HG03378 (cell line): ENCODE data around the gene SLC5A1.
"Not testable (repeated sequence)": the region's sequence is repeated elsewhere in the genome, so short reads cannot be mapped to it uniquely, and the experiment has no call there.

Experiments
- ATAC-seq: cut with Tn5 transposase; IDR thresholded peaks from one replicate; pipeline ENCODE4 v1.9.1; 2021; ENCODE audit warnings: mild to moderate bottlenecking, moderate library complexity; ENCODE audit not compliant: unreplicated experiment

Gene SLC5A1

DNA sequence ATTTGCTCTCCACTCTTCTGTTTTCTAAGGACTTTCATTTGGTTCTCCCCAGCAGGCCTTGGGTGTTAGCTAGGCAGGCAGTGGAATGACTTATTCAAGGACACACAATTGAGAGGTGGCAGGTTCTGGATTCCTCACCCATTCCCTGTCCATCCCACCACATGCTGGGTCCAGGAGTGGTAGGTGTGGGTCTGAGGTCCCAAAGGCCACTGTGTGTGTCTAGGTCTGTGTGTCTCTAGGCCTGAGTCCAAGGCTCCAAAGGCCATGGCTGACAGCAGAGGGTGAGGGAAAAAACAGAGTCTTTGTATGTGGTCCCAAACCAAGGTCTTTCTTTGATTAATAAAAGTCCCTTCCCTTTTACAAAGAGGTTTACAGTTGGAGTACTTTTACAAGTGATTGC is 40.8 kb downstream of the SLC5A1 start:
- no peak for ATAC-seq

DNA sequence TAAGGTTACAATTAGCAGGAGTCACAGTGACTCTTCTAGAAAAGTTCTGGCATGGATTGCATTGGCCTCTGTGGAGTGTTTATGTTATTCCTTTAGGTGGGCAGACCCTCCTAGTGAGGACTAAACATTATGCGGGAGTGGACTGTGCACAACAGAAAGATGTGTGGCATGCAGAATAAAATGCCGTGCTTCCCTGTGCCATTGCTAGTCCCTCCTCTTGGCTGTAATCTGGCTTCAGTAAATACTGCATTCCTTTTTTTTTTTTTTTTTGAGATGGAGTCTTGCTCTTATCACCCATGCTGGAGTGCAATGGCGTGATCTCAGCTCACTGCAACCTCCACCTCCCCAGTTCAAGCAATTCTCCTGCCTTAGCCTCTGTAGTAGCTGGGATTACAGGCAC is 45.0 kb downstream of the SLC5A1 start:
- ATAC-seq, result no peak

DNA sequence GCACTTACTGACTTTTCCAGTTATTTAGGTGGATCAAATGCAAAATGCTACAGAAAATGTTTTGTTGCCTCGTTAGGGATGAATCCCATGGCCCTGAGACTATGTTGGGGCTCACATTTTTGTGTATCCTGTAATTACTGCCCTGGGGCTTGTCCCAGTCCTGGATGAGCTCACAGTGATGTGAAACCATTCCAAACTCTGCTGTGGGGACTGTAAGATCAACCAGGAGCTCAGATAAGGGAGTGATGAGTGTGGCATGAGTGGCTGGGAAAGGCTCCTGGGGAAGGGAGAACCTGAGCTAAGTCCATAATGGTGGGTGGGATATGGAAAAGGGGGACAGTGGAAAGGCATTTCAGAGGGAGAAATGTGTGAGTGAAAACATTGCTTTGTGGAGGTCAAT is 54.0 kb downstream of the SLC5A1 start:
- ATAC-seq, result no peak

DNA sequence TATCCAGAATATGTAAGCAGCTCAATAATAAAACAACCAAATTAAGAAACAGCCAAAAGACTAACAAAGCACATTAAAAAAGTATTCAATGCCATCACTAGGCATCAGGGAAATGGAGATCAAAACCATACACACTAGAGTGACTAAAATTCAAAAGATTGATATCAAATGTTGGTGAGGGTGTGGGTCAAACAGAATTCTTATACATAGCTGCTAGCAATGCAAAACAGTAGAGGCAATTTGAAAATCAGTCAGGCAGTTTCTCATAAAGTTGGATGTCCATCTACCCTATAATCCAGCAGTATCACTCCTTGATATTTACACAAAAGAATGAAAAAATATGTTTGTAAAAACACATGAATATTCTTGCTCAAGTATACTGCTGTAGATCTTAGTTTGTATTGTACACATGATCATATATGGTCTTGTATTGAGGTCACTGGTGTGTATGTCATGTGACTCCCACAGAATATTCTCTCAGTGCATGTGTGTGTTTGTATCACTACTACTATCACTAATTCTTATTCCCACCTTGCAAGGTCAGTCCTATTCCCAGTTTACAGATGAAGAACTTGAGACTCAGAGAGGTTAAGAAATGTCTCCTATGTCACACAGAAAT is 54.9 kb downstream of the SLC5A1 start:
- ATAC-seq, result no peak

DNA sequence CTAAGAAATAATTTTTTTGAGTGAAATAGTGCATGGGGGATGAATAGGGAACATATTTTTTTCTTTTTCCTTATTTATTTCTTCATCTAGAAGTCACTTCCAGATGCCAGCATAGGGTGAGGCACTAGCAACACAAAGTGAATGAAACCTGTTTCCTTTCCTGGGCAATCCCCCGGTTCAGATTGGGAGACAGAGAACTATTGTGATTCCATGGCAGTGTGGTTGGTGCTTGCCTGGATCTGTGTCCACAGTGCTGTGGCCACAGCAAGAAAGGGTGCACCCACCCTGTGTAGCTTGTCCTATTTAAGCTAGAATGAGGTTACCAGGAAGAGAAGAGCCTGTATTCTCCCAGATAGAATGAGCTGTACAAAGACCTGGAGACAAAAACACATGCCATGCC is 57.6 kb downstream of the SLC5A1 start:
- ATAC-seq, result no peak

DNA sequence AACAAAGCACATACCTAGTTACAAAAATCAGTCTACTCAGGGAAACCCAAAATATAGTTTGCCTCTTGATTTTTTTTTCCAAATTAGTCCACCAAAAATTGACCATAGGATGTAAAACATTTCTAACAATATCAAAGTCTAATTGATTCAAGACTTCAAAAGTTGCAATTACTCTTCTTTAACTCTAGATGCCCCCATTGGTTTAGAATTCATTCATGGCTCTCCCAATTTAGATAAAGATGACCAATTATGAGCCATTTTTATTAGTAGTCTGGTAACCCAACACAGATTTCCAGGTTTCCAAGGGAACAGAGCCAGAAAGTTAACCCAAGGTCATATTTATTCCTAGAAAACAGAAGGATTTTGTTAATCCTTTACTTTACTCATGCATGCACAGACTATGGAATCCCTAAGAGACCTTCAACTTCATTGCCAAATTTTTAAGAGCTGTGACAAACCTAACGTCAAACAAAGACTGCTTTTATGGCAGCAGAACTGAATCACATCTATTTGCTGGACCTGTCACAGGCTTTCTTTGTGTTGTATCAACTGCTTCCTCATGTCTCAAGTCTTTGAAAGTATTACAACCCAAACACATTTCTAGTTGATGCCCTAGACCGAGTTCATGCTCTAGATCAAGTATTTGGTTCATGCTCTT is 60.7 kb downstream of the SLC5A1 start:
- ATAC-seq, result no peak

DNA sequence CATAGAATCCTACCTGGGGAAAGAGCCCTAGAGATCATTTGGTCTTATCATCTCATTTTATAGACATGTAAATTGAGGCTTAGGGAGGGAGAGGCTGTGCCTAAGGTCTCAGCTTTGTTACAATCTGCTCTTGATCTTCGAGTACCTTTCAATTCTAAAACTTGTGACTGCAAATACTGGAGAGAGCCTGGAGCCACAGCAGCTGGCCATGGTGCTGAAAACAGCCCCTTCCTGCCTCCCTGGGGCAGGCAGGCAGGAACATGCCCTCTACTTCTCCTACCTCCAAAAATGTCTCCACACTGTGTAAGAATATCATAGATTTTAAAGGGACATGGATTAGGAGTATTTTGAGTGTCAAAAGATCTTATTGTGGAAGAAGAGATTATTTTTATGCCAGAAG is 63.9 kb downstream of the SLC5A1 start:
- ATAC-seq, result no peak

DNA sequence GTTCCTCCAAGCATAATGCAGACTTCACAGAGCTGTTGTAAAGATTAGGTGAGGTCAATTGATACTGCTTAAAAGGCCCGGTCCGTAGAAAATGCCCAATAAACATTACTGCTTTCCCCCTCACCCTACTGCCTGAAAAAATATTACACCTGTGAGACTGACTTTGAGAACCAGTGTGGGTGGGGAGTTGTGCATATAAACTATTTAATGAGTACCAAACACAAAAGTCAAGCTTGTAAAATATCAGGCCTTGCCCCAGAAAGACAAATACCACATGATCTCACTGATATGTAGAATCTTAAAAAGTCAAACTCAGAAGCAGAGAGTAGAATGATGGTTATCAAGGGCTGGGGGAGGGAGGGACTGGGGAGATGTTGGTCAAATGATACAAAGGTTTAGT is 69.3 kb downstream of the SLC5A1 start:
- ATAC-seq, result no peak

DNA sequence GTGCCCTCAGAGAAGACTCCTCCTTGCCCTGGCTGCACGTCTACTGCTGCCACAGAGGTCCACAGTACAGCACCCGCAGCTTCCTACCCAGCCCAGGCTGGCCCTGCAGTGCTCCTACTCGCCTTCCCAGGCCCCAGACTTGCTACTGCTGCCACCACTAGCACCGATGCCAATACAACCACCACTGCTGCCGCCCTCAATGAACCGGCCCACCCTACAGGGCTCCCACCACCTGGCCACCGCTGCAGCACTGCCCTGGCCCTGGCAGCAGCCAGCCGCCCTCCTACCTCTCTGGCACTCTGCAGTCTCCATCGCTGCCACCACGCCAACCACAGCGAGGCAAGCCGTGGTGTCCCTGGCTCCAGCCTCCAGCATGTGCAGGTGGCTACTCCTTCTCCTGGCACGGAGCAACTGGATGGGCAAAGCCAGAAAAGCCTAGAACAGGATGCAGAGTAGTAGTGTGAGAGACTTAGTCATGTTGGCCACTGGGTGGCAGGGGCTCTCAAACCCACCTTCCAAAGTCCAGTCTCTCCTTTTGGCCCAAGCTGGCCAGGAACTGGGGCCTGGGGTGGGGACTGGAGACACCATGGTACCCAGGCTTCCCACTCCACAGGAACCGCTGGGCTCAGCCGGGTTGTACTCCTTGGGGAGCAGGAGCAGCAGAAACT is 76.6 kb downstream of the SLC5A1 start:
- ATAC-seq, result no peak

DNA sequence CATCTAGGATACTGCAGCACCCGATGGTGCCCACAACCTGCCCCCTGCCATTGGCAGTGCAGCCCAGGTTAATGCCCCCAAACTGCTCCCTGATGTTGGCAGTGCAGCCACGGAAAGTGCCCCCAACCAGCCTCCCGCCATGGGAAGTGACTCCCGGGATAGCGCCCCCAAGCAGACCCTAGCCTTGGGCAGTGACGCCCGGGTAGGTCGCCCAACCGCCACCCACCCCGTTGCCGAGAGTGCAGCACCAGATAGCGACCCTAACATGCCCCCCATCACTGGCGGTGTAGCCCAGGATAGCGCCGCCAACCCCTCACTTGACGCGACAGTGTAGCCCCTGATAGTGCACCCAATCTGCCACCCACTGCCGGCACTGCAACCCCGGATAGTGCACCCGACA is 77.5 kb downstream of the SLC5A1 start:
- no peak for ATAC-seq

DNA sequence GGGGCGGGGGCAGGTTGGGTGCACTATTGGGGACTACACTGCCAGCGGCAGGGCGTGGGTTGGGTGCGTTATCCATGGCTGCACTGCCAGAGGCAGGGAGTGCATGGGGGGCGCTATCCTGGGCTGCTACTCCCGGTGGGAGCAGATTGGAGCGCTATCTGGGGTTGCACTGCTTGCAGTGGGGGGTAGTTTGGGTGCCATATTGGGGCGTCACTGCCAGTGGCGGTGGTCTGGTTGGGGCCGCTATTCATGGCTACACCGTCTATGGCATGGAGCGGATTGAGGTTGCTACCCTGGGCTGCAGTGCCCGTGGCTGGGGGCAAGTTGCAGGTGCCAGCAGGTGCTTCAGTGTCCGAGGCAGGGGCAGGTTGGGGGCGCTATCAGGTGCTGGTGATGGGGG is 79.8 kb downstream of the SLC5A1 start:
- no peak for ATAC-seq

DNA sequence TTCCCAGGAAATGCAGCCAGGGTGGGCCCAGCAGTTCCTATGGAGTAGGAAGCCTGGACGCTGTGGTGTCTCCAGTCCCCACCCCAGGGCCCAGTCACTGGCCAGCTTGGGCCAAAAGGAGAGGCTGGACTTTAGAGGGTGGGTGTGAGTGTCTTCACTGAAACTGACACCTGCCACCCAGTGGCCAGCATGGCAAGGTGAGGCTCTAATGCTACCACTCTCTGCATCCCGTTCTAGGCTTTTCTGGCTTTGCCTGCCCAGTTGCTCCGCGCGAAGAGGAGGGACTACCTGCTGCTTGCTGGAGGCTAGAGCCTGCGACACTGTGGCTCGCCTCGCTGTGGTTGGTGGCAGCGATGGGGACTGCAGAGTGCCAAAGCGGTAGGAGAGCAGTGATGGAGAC is 80.6 kb downstream of the SLC5A1 start:
- ATAC-seq, result no peak

DNA sequence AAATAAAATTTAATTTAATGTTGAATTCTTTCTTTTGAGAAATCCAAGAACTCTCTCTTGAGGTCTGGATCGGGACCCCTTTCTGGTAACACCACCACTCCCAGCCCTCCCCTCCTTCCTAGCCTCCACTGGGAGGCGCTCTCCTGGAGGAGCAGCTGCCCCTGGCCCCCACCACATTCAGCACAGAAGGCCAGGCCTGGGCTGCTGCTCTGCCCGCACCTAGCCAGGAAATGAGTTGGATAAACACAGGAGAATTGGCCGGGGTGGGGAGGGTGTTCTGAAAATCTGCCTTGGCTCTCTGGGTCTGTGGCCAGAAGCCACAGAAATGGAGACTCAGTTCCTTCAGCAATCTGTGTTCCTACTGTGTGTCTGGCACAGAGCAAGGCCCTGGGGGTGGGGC is 84.8 kb downstream of the SLC5A1 start:
- no peak for ATAC-seq

DNA sequence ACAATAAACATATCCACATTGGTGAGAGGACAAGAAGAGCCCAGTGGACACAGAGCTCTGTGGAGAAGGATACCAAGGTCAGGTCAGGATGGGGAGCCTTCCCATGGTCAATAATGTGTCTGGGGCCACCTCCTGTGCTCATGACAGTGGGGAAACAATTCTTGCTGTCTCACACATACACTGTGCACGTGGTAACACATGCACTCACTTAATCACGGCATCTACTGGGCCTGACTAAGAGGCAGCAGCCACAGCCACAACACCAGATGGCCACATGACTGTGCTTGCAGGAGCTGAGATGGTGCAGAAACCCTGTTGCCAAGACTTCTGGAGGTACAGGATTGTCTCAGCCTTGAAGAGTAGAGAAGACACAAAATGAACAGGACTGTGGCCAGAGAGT is 87.4 kb downstream of the SLC5A1 start:
- ATAC-seq, result no peak

DNA sequence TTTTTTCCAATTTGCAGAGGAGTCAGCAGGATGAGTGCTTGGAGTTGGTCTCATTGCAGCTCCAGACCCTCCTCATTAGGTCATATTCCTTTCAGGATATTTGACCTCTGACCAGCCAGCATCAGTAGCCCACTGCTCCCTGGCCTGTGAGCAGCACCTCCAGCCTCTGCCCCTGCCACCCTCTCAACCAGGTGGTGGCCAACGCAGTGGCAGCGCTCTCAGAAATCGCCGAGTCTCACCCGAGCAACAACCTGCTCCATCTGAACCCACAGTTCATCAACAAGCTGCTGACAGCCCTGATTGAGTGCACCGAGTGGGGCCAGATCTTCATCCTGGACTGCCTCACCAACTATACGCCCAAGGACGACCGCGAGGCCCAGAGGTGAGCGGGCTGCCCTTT is 89.1 kb downstream of the SLC5A1 start:
- no peak for ATAC-seq

DNA sequence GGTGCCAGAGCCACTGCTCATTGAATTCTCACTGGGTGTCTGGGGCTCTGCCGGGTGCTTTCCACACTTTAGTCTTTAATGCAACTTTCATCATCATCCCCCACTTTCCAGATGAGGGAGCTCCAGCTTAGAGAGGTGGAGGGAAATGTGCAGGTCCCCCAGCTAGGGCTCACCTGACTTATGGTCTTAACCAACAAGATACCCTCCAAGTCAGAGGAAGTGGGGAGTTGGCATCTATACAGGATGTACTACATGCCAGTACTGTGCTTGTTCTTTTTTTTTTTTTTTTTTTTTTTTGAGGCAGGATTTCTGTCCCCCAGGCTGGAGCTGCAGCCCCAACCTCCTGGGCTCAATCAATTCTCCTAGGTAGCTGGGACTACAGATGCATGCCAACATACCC is 89.7 kb downstream of the SLC5A1 start:
- ATAC-seq, result no peak

DNA sequence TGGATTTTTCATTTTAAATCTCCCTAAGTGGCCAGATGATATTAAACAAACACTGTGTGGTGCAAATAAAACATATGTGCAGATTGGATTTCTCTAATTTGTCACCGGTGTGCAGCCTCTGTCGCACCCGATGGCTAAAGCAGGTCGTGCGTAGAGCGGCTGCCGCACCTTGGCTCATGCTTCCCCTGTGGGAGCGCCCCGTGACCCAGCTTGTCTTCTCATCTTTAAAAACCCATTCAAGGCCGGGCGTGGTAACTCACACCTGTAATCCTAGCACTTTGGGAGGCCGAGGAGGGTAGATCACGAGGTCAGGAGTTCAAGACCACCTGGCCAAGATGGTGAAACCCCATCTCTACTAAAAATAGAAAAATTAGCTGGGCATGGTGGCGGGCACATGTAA is 91.7 kb downstream of the SLC5A1 start:
- ATAC-seq, result not testable (repeated sequence)

DNA sequence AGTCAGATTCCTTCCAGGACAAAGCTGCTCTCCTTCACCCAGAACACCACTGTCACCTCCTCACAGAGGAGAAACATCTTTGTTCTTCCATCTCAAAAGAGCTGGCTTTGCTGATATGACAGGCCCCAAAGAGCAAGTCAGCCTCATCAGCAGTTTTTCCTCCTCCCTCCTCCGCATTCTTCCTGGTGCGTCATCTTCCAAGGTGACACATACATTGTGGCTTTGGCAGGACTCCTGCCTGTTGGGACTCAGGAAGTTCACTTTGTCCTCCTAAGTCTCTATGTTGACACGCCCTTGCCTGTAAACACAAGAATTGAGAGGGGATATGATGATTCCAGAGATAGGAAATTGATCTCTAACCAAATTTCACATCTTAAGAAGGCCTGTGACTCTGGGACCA is 92.9 kb downstream of the SLC5A1 start:
- ATAC-seq, result not testable (repeated sequence)

DNA sequence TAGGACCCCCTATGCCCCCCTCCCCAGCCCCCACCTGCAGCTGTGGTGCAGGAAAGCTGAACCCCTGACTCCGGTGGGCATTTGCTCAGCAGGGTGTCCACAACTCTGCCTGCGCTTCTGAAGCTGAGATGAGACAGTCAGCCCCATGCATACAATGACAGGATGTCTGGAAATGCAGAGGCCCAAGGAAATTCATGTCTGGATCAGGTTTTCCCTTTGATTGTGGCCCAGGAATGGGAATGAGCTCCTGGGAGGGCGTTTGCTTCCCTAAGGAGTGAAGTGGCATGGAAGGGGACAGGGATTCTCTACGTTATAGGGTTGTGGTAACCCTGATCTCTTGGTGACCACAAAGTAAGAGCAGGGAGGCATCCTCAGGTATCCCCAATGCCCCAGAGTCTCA is 93.8 kb downstream of the SLC5A1 start:
- not testable (repeated sequence) for ATAC-seq

DNA sequence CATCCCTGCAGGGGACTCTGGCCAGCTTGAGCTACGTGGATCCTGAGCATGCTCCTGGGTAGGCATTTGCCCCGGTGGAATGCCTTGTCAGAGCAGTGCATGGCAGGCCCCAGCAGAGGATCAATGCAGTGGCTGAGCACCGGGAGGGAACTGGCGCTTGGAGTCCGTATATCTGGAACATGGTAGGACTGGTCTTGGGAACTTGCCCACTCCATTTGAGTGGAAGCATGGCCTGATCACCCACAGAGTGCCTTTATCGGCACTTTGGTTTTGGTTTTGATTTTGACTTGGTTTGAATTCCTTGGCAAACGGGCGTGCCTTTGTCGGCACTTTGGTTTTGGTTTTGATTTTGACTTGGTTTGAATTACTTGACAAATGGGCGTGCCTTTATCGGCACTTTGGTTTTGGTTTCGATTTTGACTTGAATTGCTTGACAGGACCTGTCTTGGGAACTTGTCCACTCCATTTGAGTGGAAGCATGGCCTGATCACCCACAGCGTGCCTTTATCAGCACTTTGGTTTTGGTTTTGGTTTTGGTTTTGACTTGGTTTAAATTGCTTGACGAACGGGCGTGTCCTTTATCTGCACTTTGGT is 94.8 kb downstream of the SLC5A1 start:
- ATAC-seq, result not testable (repeated sequence)

DNA sequence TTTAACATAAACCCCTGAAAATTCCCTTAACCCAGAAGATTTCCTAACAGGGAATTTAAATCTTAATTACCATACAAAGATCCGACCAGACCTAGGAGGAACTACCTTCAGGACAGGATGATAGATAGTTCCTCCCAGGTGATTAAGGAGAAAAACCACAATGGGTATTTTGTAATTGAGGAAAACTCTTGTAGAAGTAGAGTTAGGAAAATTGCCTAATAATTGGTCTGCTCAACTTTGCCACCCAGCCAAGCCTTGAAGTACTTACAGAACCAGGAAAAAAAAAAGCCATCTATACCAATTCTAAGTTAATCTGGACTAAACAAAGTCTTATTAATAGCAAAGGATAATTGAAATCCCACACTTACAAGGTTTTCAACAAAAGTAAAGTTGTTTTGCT is 95.5 kb downstream of the SLC5A1 start:
- ATAC-seq, result not testable (repeated sequence)

DNA sequence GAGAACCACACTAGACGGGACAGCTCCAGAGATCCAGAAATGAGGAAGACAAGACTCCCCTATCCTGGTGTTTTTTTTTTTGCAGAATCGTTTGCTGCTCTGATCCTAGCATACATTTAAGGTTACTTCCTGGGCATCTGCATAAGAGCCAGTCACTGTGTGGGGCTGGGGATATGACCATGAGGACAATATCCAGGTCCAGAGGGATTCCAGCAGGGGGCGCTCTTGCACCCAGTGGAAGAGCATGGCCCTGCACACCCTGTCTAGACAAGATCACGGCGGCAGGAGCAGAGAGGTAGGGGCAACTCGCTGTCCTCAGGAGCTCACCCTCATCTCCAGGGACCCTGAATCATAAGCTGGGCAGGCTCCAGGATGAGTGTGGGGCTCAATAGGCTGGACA is 97.6 kb downstream of the SLC5A1 start:
- not testable (repeated sequence) for ATAC-seq
